GM12878 (cell line): ENCODE data around the gene MEN1. TPM values are rescaled to one million over a fixed set of nuclear protein-coding genes. Genes with fewer than 3 reads are reported as not detected.
A peak's percentile ranks its signal among the peaks of the same experiment; 100 is the strongest.

Experiments
- ETV6 ChIP-seq, 2 experiments: fragments of 450-650 bp in 1 of 2; IDR thresholded peaks in 1 of 2; conservative IDR thresholded peaks in 1 of 2; 2 replicates each; pipeline ENCODE4 v1.6.1; 2014; ENCODE audit warnings: antibody characterized with exemption in 1 of 2, borderline replicate concordance in 1 of 2, low read depth in 1 of 2, mild to moderate bottlenecking in 1 of 2, moderate library complexity in 1 of 2
- EZH2 ChIP-seq: IDR thresholded peaks from 2 replicates; pipeline ENCODE4 v1.6.1; 2012; ENCODE audit warnings: low read depth, mild to moderate bottlenecking, control low read depth, inconsistent platforms, low read length, borderline replicate concordance; ENCODE audit not compliant: control insufficient read depth
- HDGF ChIP-seq: fragments of 450-650 bp; IDR thresholded peaks from 2 replicates; pipeline ENCODE4 v1.6.1; 2016; ENCODE audit warnings: antibody characterized with exemption
- HSF1 ChIP-seq: fragments of 150-350 bp; IDR thresholded peaks from 2 replicates; pipeline ENCODE4 v1.6.1; 2014; ENCODE audit warnings: mild to moderate bottlenecking, low read depth, low read length
- MEF2A ChIP-seq: IDR thresholded peaks from 2 replicates; pipeline ENCODE4 v1.6.1; 2011; ENCODE audit warnings: low read depth, mild to moderate bottlenecking, low read length, moderate library complexity; ENCODE audit not compliant: insufficient read depth
- MLLT1 ChIP-seq: fragments of 450-650 bp; IDR thresholded peaks from 2 replicates; pipeline ENCODE4 v1.6.1; 2016; ENCODE audit warnings: mild to moderate bottlenecking
- PAX8 ChIP-seq: fragments of 450-650 bp; IDR thresholded peaks from 2 replicates; pipeline ENCODE4 v1.6.1; 2017; ENCODE audit warnings: mild to moderate bottlenecking, moderate library complexity
- RAD21 ChIP-seq: IDR thresholded peaks from 2 replicates; pipeline ENCODE4 v1.6.1; 2011; ENCODE audit warnings: mild to moderate bottlenecking, low read depth, low read length, moderate library complexity; ENCODE audit not compliant: insufficient read depth
- SMAD1 ChIP-seq: fragments of 450-650 bp; IDR thresholded peaks from 2 replicates; pipeline ENCODE4 v1.6.1; 2018; ENCODE audit warnings: mild to moderate bottlenecking, low read depth; ENCODE audit not compliant: partially characterized antibody
- SMARCA5 ChIP-seq: fragments of 450-650 bp; IDR thresholded peaks from 2 replicates; pipeline ENCODE4 v1.6.1; 2017; ENCODE audit warnings: mild to moderate bottlenecking
- STAT3 ChIP-seq: IDR thresholded peaks from 2 replicates; pipeline ENCODE4 v1.6.1; 2011; ENCODE audit warnings: low read depth, low read length, improper control_type of control experiment
- ZBTB4 ChIP-seq: fragments of 450-650 bp; formaldehyde crosslinking; IDR thresholded peaks from 2 replicates; pipeline ENCODE4 v1.4.0; 2022; ENCODE audit warnings: mild to moderate bottlenecking, moderate library complexity
- ZNF274 ChIP-seq: IDR thresholded peaks from one replicate; pipeline ENCODE4 v1.8.0; 2011; ENCODE audit not compliant: insufficient read length, insufficient read depth
- polyA plus RNA-seq, 11 experiments: library from polyadenylated mRNA; depleted of rRNA in 4 of 11; unstranded in 6 of 11; stranded (reverse) in 5 of 11; fragments of >200 nt; fragmentation: Nextera tagmentation in 4 of 11; fragmentation: Illumina TruSeq in 1 of 11; extraction: Ambion mirVana in 4 of 11; extraction: Trizol in 1 of 11; gene quantifications; 1 replicate in 1 of 11; 2 replicates in 10 of 11; pipeline versions ENCODE4 v1.2.1 to v1.2.3, GENCODE V29; 2011 to 2016; ENCODE audit warnings: inconsistent platforms in 2 of 11, missing spikeins in 2 of 11, low read depth in 1 of 11
- total RNA-seq, 4 experiments: library from RNA; depleted of rRNA in 3 of 4; stranded (reverse); fragments of >200 nt in 3 of 4; fragmentation: Illumina TruSeq in 1 of 4; extraction: Trizol in 1 of 4; gene quantifications; 2 replicates each; pipeline versions ENCODE4 v1.2.1 to v1.2.3, GENCODE V29; 2013 to 2021
- TF ChIP-seq, protein P1 (sequence below), 3 experiments: IDR thresholded peaks in 2 of 3; conservative IDR thresholded peaks in 1 of 3; 2 replicates each; pipeline ENCODE4 v1.5.1; 2011; ENCODE audit warnings: low read depth in 3 of 3, low read length in 3 of 3, mild to moderate bottlenecking in 3 of 3, control low read depth in 2 of 3, moderate library complexity in 2 of 3, inconsistent platforms in 1 of 3, mixed read lengths in 1 of 3; ENCODE audit not compliant: control insufficient read depth in 2 of 3, insufficient read depth in 1 of 3; ENCODE audit errors: extremely low read depth in 1 of 3
- TF ChIP-seq, protein P2 (sequence below): fragments of 450-650 bp; IDR thresholded peaks from 2 replicates; pipeline ENCODE4 v1.6.1; 2016; ENCODE audit warnings: mild to moderate bottlenecking, moderate library complexity, borderline replicate concordance

Gene MEN1
- total and polyA plus RNA-seq, 10 of the 15 experiments (the other 5 are each of a cell fraction or from before 2014, with no cell fraction given), result 2.5 to 39.7 (median 20.7) TPM

DNA sequence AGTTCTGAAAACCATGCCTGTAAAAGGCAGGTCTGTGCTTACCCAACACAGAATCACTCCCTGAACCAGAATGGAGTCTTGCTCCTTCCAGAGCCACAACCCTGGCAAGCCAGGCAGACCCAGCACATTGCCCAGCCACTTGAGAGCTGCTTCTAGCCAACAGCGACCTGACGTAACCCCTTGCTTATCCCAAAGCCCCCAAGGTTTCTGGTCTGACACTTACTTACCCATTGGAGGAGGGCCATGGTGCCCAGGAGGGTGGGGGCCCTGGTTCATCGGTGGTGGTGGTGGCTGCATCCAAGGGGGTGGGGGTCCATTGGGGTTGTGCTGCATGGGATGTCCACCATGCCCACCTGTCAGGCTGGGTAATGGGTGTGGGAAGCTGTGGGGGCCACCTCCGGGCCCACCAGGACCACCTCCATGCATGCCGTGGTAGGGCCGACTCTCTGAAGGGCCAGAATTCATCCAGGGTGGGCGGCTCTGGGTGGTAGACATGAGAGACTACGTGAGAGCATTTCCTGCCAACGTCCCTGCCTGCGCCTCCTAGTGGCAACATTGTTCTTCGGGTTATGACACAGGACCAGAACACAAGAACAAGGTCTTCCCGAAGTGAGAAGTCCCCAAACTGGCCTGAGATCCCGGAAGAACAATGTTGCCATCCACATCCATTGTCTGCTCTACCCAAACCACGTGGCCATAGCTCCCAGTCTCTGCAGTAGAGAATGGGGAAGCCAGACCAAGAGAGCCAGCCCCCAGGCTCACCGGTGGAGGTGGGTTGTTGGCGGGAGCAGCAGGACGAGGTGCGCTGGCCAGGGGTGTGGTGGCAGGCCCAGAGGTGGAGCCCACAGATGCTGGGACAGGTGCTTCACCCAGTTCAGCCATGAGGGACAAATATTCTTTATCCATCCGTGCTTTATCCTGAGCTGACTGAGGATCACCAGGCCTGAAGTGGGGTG lies 42.7 kb downstream of the MEN1 start (continued):
- TF ChIP-seq ZBTB4 (no peak), EZH2 (no peak), PAX8 (no peak), MEF2A (no peak), SMAD1 (no peak), ZNF274 (no peak), MLLT1 (no peak), STAT3 (no peak), SMARCA5 (no peak), HDGF (peak; percentile 55; the same call in 1 of the 2 replicates), ETV6 (conservative IDR thresholded peaks at IDR 0.05 in 1 of 2, IDR thresholded peaks at IDR 0.05 in 1 of 2; ENCODE audit: borderline replicate concordance in 1 of 2, low read depth in 1 of 2) (no peak), RAD21 (0 out of 2 replicates have a peak, but pooled peaks have one; percentile 34), HSF1 (no peak)
- TF ChIP-seq, protein P1, sequence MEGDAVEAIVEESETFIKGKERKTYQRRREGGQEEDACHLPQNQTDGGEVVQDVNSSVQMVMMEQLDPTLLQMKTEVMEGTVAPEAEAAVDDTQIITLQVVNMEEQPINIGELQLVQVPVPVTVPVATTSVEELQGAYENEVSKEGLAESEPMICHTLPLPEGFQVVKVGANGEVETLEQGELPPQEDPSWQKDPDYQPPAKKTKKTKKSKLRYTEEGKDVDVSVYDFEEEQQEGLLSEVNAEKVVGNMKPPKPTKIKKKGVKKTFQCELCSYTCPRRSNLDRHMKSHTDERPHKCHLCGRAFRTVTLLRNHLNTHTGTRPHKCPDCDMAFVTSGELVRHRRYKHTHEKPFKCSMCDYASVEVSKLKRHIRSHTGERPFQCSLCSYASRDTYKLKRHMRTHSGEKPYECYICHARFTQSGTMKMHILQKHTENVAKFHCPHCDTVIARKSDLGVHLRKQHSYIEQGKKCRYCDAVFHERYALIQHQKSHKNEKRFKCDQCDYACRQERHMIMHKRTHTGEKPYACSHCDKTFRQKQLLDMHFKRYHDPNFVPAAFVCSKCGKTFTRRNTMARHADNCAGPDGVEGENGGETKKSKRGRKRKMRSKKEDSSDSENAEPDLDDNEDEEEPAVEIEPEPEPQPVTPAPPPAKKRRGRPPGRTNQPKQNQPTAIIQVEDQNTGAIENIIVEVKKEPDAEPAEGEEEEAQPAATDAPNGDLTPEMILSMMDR (IDR thresholded peaks at IDR 0.05 in 2 of 3, conservative IDR thresholded peaks at IDR 0.05 in 1 of 3; ENCODE audit: control insufficient read depth in 2 of 3, extremely low read depth in 1 of 3, insufficient read depth in 1 of 3, low read depth in 3 of 3, low read length in 3 of 3), result peak; percentile 55 to 84 (median 72)
- TF ChIP-seq, protein P2, sequence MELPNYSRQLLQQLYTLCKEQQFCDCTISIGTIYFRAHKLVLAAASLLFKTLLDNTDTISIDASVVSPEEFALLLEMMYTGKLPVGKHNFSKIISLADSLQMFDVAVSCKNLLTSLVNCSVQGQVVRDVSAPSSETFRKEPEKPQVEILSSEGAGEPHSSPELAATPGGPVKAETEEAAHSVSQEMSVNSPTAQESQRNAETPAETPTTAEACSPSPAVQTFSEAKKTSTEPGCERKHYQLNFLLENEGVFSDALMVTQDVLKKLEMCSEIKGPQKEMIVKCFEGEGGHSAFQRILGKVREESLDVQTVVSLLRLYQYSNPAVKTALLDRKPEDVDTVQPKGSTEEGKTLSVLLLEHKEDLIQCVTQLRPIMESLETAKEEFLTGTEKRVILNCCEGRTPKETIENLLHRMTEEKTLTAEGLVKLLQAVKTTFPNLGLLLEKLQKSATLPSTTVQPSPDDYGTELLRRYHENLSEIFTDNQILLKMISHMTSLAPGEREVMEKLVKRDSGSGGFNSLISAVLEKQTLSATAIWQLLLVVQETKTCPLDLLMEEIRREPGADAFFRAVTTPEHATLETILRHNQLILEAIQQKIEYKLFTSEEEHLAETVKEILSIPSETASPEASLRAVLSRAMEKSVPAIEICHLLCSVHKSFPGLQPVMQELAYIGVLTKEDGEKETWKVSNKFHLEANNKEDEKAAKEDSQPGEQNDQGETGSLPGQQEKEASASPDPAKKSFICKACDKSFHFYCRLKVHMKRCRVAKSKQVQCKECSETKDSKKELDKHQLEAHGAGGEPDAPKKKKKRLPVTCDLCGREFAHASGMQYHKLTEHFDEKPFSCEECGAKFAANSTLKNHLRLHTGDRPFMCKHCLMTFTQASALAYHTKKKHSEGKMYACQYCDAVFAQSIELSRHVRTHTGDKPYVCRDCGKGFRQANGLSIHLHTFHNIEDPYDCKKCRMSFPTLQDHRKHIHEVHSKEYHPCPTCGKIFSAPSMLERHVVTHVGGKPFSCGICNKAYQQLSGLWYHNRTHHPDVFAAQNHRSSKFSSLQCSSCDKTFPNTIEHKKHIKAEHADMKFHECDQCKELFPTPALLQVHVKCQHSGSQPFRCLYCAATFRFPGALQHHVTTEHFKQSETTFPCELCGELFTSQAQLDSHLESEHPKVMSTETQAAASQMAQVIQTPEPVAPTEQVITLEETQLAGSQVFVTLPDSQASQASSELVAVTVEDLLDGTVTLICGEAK, result no peak
